ENCODE measurements around the gene ZNF860. TPM values are rescaled to one million over a fixed set of nuclear protein-coding genes. Genes with fewer than 3 reads are reported as not detected.

ZNF860 gene
- total and polyA plus RNA-seq, 2 donors (not counting 1 experiment from before 2014, with no cell fraction given) = 16.2 to 41.4 TPM

DNA sequence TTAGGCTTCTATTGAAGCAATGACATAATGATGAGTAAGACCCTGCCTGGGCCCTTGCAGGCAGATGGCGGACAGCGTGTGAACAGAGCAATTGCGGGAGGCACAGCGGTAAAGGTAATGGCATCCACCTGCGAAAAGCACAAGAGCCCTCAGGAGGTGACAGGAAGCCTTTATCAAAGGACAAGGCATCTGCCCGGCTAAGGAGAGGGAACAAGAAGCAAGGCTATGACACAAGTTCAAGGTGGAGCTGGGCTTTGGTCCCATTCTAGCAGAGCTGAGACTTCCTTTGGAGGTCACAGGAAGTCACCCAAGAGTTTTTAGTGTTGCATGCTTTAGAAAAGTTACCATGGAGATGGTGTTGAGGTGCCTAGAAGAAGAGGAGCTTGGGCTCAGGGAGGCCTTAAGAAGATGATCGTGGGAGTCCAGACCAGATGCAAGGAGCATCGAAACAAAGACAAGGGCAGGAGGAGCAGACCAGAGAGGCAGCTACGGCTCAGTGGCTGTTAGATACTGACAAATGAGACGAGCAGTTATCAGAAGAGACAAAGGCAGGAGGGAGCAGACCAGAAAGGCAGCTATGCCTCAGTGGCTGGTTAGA is 35.0 kb upstream of the ZNF860 start:
- peak overlapping the region; percentile 83 to 93 for H3K27ac ChIP-seq (ENCODE audit: low read length in 2 of 2)
- Mint-ChIP-seq H3K9me3 (ENCODE audit: insufficient read depth) (peaks cover 4% of the 10 kb centered on the region), H3K27me3 (no peaks in the 10 kb centered on the region), H3K4me3 (peak overlapping the region; percentile 82), H3K27ac (peak overlapping the region; percentile 98), H3K4me1 (peaks cover 82% of the 10 kb centered on the region)
- peaks cover 0 to 15% (median 2%) of the 10 kb centered on the region in 3 donors for H3K9me3 ChIP-seq (ENCODE audit: control extremely low read depth in 1 of 3, control insufficient read depth in 2 of 3, insufficient read depth in 1 of 3, low read length in 2 of 3)
- peak; percentile 65 for DNase-seq
- CTCF ChIA-PET = interaction anchor here (0.5 to 4.7 kb wide), 5 partner anchors 14 to 222 kb away, joined by 3 to 19 read pairs (median 3); no protein-coding TSS in a partner anchor
- 57% methylated on average over 10 of the region's 10 CpGs for WGBS (ENCODE audit: insufficient coverage)
- H3K4me2 ChIP-seq (replicated peaks; ENCODE audit: low read depth, low read length, poor library complexity, severe bottlenecking) = peak overlapping the region; percentile 68
- H4K20me1 ChIP-seq (ENCODE audit: control insufficient read depth, insufficient read depth, low read length, poor library complexity, severe bottlenecking) = no peaks in the 10 kb centered on the region
- intact Hi-C loops (cut with micrococcal nuclease) = loop anchor here (2.0 kb wide), 1 partner anchor 14 kb away; no protein-coding TSS in a partner anchor
- H2AFZ ChIP-seq (ENCODE audit: insufficient read depth, low read depth, low read length, poor library complexity, severe bottlenecking) = peak overlapping the region; percentile 47
- H3K36me3 ChIP-seq (replicated peaks in 1 of 2; ENCODE audit: control extremely low read depth in 1 of 2, control insufficient read depth in 1 of 2, extremely low read depth in 1 of 2, insufficient read depth in 2 of 2, low read length in 1 of 2) = peaks cover 0 to 6% of the 10 kb centered on the region in 2 experiments
- H3K27me3 ChIP-seq (replicated peaks in 1 of 4; ENCODE audit: control extremely low read depth in 1 of 4, control insufficient read depth in 3 of 4, insufficient read depth in 4 of 4, low read length in 3 of 4) = no peaks in the 10 kb centered on the region
- peak overlapping the region in 1 of 5 experiments; percentile 7 for H3K4me3 ChIP-seq (ENCODE audit: control extremely low read depth in 1 of 5, extremely low read depth in 1 of 5, insufficient read depth in 1 of 5, low read depth in 2 of 5, low read length in 4 of 5)
- POLR2A ChIA-PET = interaction anchor here (0.6 to 1.6 kb wide), 11 partner anchors 8 to 1298 kb away, joined by 3 to 5 read pairs (median 4); partner anchors contain the start of genes OSBPL10 and ZNF860
- H3K4me1 ChIP-seq (ENCODE audit: control insufficient read depth in 2 of 2, insufficient read depth in 2 of 2, low read length in 2 of 2) = peaks cover 84 to 85% of the 10 kb centered on the region in 2 donors
- TF ChIP-seq, protein P1, sequence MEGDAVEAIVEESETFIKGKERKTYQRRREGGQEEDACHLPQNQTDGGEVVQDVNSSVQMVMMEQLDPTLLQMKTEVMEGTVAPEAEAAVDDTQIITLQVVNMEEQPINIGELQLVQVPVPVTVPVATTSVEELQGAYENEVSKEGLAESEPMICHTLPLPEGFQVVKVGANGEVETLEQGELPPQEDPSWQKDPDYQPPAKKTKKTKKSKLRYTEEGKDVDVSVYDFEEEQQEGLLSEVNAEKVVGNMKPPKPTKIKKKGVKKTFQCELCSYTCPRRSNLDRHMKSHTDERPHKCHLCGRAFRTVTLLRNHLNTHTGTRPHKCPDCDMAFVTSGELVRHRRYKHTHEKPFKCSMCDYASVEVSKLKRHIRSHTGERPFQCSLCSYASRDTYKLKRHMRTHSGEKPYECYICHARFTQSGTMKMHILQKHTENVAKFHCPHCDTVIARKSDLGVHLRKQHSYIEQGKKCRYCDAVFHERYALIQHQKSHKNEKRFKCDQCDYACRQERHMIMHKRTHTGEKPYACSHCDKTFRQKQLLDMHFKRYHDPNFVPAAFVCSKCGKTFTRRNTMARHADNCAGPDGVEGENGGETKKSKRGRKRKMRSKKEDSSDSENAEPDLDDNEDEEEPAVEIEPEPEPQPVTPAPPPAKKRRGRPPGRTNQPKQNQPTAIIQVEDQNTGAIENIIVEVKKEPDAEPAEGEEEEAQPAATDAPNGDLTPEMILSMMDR (IDR thresholded peaks at IDR 0.05) = no peak
- TF ChIP-seq EZH2 (IDR thresholded peaks at IDR 0.05; ENCODE audit: borderline replicate concordance, insufficient read depth, low read depth, low read length, poor library complexity, severe bottlenecking) = no peak
- peaks cover 95% of the 10 kb centered on the region for H3K79me2 ChIP-seq (ENCODE audit: control insufficient read depth, insufficient read depth, low read length)
- peak overlapping the region; percentile 48 for H3K9ac ChIP-seq (ENCODE audit: low read length)
- peak; percentile 34 for ATAC-seq (ENCODE audit: low read depth)

DNA sequence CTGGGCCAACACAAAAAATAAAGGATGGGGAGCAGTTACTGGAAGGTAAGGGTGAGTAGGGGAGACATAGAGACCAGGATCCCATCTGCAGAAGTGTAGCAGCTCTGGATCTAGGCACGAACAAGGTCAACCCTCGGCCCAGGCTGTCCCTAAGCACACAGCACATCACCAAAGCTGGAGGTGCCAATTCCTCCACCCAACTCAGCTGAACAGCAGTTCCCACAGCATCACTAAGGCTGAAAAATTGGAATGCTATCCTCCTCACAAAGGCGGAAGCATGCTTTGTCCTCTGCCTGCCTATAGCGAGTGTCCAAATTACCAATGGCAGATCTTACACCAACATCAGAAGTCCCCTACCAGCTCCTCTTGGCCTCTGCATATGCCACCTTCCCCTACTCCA is 34.4 kb upstream of the ZNF860 start:
- Histone ChIP-seq H3K36me3 (replicated peaks in 1 of 2; ENCODE audit: control extremely low read depth in 1 of 2, control insufficient read depth in 1 of 2, extremely low read depth in 1 of 2, insufficient read depth in 2 of 2, low read length in 1 of 2) (peaks cover 0 to 6% of the 10 kb centered on the region in 2 experiments), H3K27ac (ENCODE audit: low read length in 2 of 2) (peak overlapping the region; percentile 83 to 93), H3K79me2 (ENCODE audit: control insufficient read depth, insufficient read depth, low read length) (peaks cover 89% of the 10 kb centered on the region), H3K9me3 (ENCODE audit: control extremely low read depth in 1 of 3, control insufficient read depth in 2 of 3, insufficient read depth in 1 of 3, low read length in 2 of 3) (peaks cover 0 to 11% (median 2%) of the 10 kb centered on the region in 3 donors), H4K20me1 (ENCODE audit: control insufficient read depth, insufficient read depth, low read length, poor library complexity, severe bottlenecking) (no peaks in the 10 kb centered on the region), H3K27me3 (replicated peaks in 1 of 4; ENCODE audit: control extremely low read depth in 1 of 4, control insufficient read depth in 3 of 4, insufficient read depth in 4 of 4, low read length in 3 of 4) (no peaks in the 10 kb centered on the region), H3K9ac (ENCODE audit: low read length) (peak overlapping the region; percentile 48), H3K4me2 (replicated peaks; ENCODE audit: low read depth, low read length, poor library complexity, severe bottlenecking) (peak overlapping the region; percentile 68), H2AFZ (ENCODE audit: insufficient read depth, low read depth, low read length, poor library complexity, severe bottlenecking) (peak overlapping the region; percentile 47), H3K4me3 (ENCODE audit: control extremely low read depth in 1 of 5, extremely low read depth in 1 of 5, insufficient read depth in 1 of 5, low read depth in 2 of 5, low read length in 4 of 5) (peak overlapping the region in 2 of 5 experiments; percentile 18 to 42), H3K4me1 (ENCODE audit: control insufficient read depth in 2 of 2, insufficient read depth in 2 of 2, low read length in 2 of 2) (peaks cover 79 to 86% of the 10 kb centered on the region in 2 donors)
- ATAC-seq (ENCODE audit: low read depth) (no peak), DNase-seq (no peak)
- intact Hi-C loops (cut with micrococcal nuclease) = loop anchor here (2.0 kb wide), 1 partner anchor 14 kb away; no protein-coding TSS in a partner anchor
- ChIA-PET POLR2A (interaction anchor here (0.6 to 1.6 kb wide), 7 partner anchors 14 to 1299 kb away, joined by 3 to 5 read pairs (median 4); partner anchors contain the start of genes OSBPL10 and ZNF860), CTCF (interaction anchor here (1.1 to 4.7 kb wide), 3 partner anchors 14 to 100 kb away, joined by 3 to 19 read pairs (median 3); no protein-coding TSS in a partner anchor)
- Mint-ChIP-seq H3K27ac (peak overlapping the region; percentile 98), H3K4me3 (peak overlapping the region; percentile 82), H3K4me1 (peaks cover 83% of the 10 kb centered on the region), H3K9me3 (ENCODE audit: insufficient read depth) (peaks cover 4% of the 10 kb centered on the region), H3K27me3 (no peaks in the 10 kb centered on the region)
- TF ChIP-seq, protein P1 (IDR thresholded peaks at IDR 0.05) = no peak
- no peak for TF ChIP-seq EZH2 (IDR thresholded peaks at IDR 0.05; ENCODE audit: borderline replicate concordance, insufficient read depth, low read depth, low read length, poor library complexity, severe bottlenecking)
- WGBS (ENCODE audit: insufficient coverage) = 100% methylated on average over 3 of the region's 4 CpGs
